ENCODE data around the gene PRPF40A.
"Not testable (repeated sequence)": the region's sequence is repeated elsewhere in the genome, so short reads cannot be mapped to it uniquely, and the experiment has no call there.

PRPF40A gene

GRCh38 chr2:152739705-152740104, 22.4 kb upstream of the PRPF40A start:
- H3K4me3 ChIP-seq (ENCODE audit: low read length); H3K4me2 ChIP-seq (ENCODE audit: low read length); H3K9ac ChIP-seq (ENCODE audit: low read depth, low read length); H3K36me3 ChIP-seq (ENCODE audit: insufficient read depth, low read length); H3K4me1 ChIP-seq (ENCODE audit: control insufficient read depth, insufficient read depth, low read length); H3K27me3 ChIP-seq (ENCODE audit: control insufficient read depth, insufficient read depth, low read length); H3K9me3 ChIP-seq (replicated peaks; ENCODE audit: low read length): not testable (repeated sequence)

GRCh38 chr2:152738438-152738837, 21.2 kb upstream of the PRPF40A start:
- Histone ChIP-seq H3K36me3 (ENCODE audit: insufficient read depth, low read length) (peaks cover 3% of the 10 kb centered on the region), H3K9me3 (replicated peaks; ENCODE audit: low read length) (no peaks in the 10 kb centered on the region), H3K4me1 (ENCODE audit: control insufficient read depth, insufficient read depth, low read length) (no peaks in the 10 kb centered on the region), H3K9ac (ENCODE audit: low read depth, low read length) (no peak overlapping the region), H3K27me3 (ENCODE audit: control insufficient read depth, insufficient read depth, low read length) (no peaks in the 10 kb centered on the region), H3K4me2 (ENCODE audit: low read length) (no peak overlapping the region), H3K4me3 (ENCODE audit: low read length) (no peak overlapping the region)

- not testable (repeated sequence) for H3K27me3 ChIP-seq (ENCODE audit: control insufficient read depth, insufficient read depth, low read length); H3K9ac ChIP-seq (ENCODE audit: low read depth, low read length); H3K9me3 ChIP-seq (replicated peaks; ENCODE audit: low read length); H3K4me1 ChIP-seq (ENCODE audit: control insufficient read depth, insufficient read depth, low read length); H3K4me2 ChIP-seq (ENCODE audit: low read length); H3K4me3 ChIP-seq (ENCODE audit: low read length); H3K36me3 ChIP-seq (ENCODE audit: insufficient read depth, low read length)
Measured at GRCh38 chr2:152737509-152737908, 20.2 kb upstream of the PRPF40A start.

GRCh38 chr2:152730591-152731333, 13.5 kb upstream of the PRPF40A start:
- Histone ChIP-seq H3K4me1 (ENCODE audit: control insufficient read depth, insufficient read depth, low read length) (no peaks in the 10 kb centered on the region), H3K4me2 (ENCODE audit: low read length) (no peak overlapping the region), H3K9ac (ENCODE audit: low read depth, low read length) (no peak overlapping the region), H3K36me3 (ENCODE audit: insufficient read depth, low read length) (no peaks in the 10 kb centered on the region), H3K9me3 (replicated peaks; ENCODE audit: low read length) (no peaks in the 10 kb centered on the region), H3K4me3 (ENCODE audit: low read length) (no peak overlapping the region), H3K27me3 (ENCODE audit: control insufficient read depth, insufficient read depth, low read length) (no peaks in the 10 kb centered on the region)

GRCh38 chr2:152729844-152730243, 12.6 kb upstream of the PRPF40A start:
- Histone ChIP-seq H3K27me3 (ENCODE audit: control insufficient read depth, insufficient read depth, low read length) (no peaks in the 10 kb centered on the region), H3K9me3 (replicated peaks; ENCODE audit: low read length) (no peaks in the 10 kb centered on the region), H3K4me3 (ENCODE audit: low read length) (no peak overlapping the region), H3K9ac (ENCODE audit: low read depth, low read length) (no peak overlapping the region), H3K4me1 (ENCODE audit: control insufficient read depth, insufficient read depth, low read length) (peaks cover 6% of the 10 kb centered on the region), H3K36me3 (ENCODE audit: insufficient read depth, low read length) (no peaks in the 10 kb centered on the region), H3K4me2 (ENCODE audit: low read length) (no peak overlapping the region)

GRCh38 chr2:152723918-152724317, 6.7 kb upstream of the PRPF40A start:
- Histone ChIP-seq H3K4me1 (ENCODE audit: control insufficient read depth, insufficient read depth, low read length) (peaks cover 18% of the 10 kb centered on the region), H3K27me3 (ENCODE audit: control insufficient read depth, insufficient read depth, low read length) (no peaks in the 10 kb centered on the region), H3K4me2 (ENCODE audit: low read length) (no peak overlapping the region), H3K9me3 (replicated peaks; ENCODE audit: low read length) (no peaks in the 10 kb centered on the region), H3K36me3 (ENCODE audit: insufficient read depth, low read length) (no peaks in the 10 kb centered on the region), H3K4me3 (ENCODE audit: low read length) (no peak overlapping the region), H3K9ac (ENCODE audit: low read depth, low read length) (no peak overlapping the region)

GRCh38 chr2:152722639-152723038, 5.4 kb upstream of the PRPF40A start:
- peaks cover 18% of the 10 kb centered on the region for H3K4me1 ChIP-seq (ENCODE audit: control insufficient read depth, insufficient read depth, low read length)
- H3K4me2 ChIP-seq (ENCODE audit: low read length); H3K36me3 ChIP-seq (ENCODE audit: insufficient read depth, low read length): not testable (repeated sequence)

GRCh38 chr2:152720794-152721193, 3.5 kb upstream of the PRPF40A start:
- no peak overlapping the region for H3K4me3 ChIP-seq (ENCODE audit: low read length)

More at GRCh38 chr2:152722639-152723038, 5.4 kb upstream of the PRPF40A start:
- H3K27me3 ChIP-seq (ENCODE audit: control insufficient read depth, insufficient read depth, low read length); H3K4me3 ChIP-seq (ENCODE audit: low read length); H3K9me3 ChIP-seq (replicated peaks; ENCODE audit: low read length); H3K9ac ChIP-seq (ENCODE audit: low read depth, low read length): not testable (repeated sequence)

GRCh38 chr2:152718909-152719645, 1.8 kb upstream of the PRPF40A start:
- peak overlapping the region; percentile 99 for H3K9ac ChIP-seq (ENCODE audit: low read depth, low read length)
- no peaks in the 10 kb centered on the region for H3K9me3 ChIP-seq (replicated peaks; ENCODE audit: low read length)
- peaks cover 20% of the 10 kb centered on the region for H3K4me1 ChIP-seq (ENCODE audit: control insufficient read depth, insufficient read depth, low read length)

More at GRCh38 chr2:152720794-152721193, 3.5 kb upstream of the PRPF40A start:
- H3K4me2 ChIP-seq (ENCODE audit: low read length), result no peak overlapping the region
- H3K4me1 ChIP-seq (ENCODE audit: control insufficient read depth, insufficient read depth, low read length), result peaks cover 22% of the 10 kb centered on the region
- H3K9me3 ChIP-seq (replicated peaks; ENCODE audit: low read length), result no peaks in the 10 kb centered on the region
- H3K36me3 ChIP-seq (ENCODE audit: insufficient read depth, low read length), result peaks cover 3% of the 10 kb centered on the region
- no peak overlapping the region for H3K9ac ChIP-seq (ENCODE audit: low read depth, low read length)
- no peaks in the 10 kb centered on the region for H3K27me3 ChIP-seq (ENCODE audit: control insufficient read depth, insufficient read depth, low read length)

GRCh38 chr2:152718076-152718908, 1.0 kb upstream of the PRPF40A start, which contains the start of gene ARL6IP6:
Gene ARL6IP6, plus strand, starts transcription at chr2:152718620. Its CDS starts 5 bp downstream, at chr2:152718625.
- Histone ChIP-seq H3K27me3 (ENCODE audit: control insufficient read depth, insufficient read depth, low read length) (no peaks in the 10 kb centered on the region), H3K4me1 (ENCODE audit: control insufficient read depth, insufficient read depth, low read length) (peaks cover 20% of the 10 kb centered on the region), H3K9ac (ENCODE audit: low read depth, low read length) (peak within 1 kb of the TSS; percentile 99), H3K9me3 (replicated peaks; ENCODE audit: low read length) (no peaks in the 10 kb centered on the region), H3K4me3 (ENCODE audit: low read length) (peak within 1 kb of the TSS; percentile 97), H3K4me2 (ENCODE audit: low read length) (peak within 1 kb of the TSS; percentile 81), H3K36me3 (ENCODE audit: insufficient read depth, low read length) (peaks cover 23% of the 10 kb centered on the region)

More at GRCh38 chr2:152718909-152719645, 1.8 kb upstream of the PRPF40A start:
- peak overlapping the region; percentile 97 for H3K4me3 ChIP-seq (ENCODE audit: low read length)
- peaks cover 15% of the 10 kb centered on the region for H3K36me3 ChIP-seq (ENCODE audit: insufficient read depth, low read length)
- peak overlapping the region; percentile 81 for H3K4me2 ChIP-seq (ENCODE audit: low read length)
- no peaks in the 10 kb centered on the region for H3K27me3 ChIP-seq (ENCODE audit: control insufficient read depth, insufficient read depth, low read length)

- Histone ChIP-seq H3K9me3 (replicated peaks; ENCODE audit: low read length) (no peaks in the 10 kb centered on the region), H3K4me3 (ENCODE audit: low read length) (peak overlapping the region; percentile 97), H3K4me2 (ENCODE audit: low read length) (peak overlapping the region; percentile 82), H3K9ac (ENCODE audit: low read depth, low read length) (peak overlapping the region; percentile 99), H3K4me1 (ENCODE audit: control insufficient read depth, insufficient read depth, low read length) (peaks cover 20% of the 10 kb centered on the region), H3K27me3 (ENCODE audit: control insufficient read depth, insufficient read depth, low read length) (no peaks in the 10 kb centered on the region), H3K36me3 (ENCODE audit: insufficient read depth, low read length) (peaks cover 30% of the 10 kb centered on the region)
Measured at GRCh38 chr2:152716805-152717227, 445 bp downstream of the PRPF40A start.
